Endothelial cell of umbilical vein (primary cell): ENCODE results near the gene RARRES1.

Source experiments
- TF ChIP-seq, protein P1 (sequence below): IDR thresholded peaks from 2 replicates; pipeline ENCODE4 v1.6.1; 2011; ENCODE audit not compliant: insufficient read depth, insufficient read length
- TF ChIP-seq, protein P2 (sequence below), 2 donors: IDR thresholded peaks; 1 replicate in 1 of 2; 2 replicates in 1 of 2; pipeline ENCODE4 v1.5.1; 2011; ENCODE audit warnings: low read length in 2 of 2, mild to moderate bottlenecking in 2 of 2, moderate library complexity in 2 of 2, control low read depth in 1 of 2, inconsistent platforms in 1 of 2, low read depth in 1 of 2; ENCODE audit not compliant: insufficient read depth in 1 of 2; ENCODE audit errors: extremely low read depth in 1 of 2

DNA sequence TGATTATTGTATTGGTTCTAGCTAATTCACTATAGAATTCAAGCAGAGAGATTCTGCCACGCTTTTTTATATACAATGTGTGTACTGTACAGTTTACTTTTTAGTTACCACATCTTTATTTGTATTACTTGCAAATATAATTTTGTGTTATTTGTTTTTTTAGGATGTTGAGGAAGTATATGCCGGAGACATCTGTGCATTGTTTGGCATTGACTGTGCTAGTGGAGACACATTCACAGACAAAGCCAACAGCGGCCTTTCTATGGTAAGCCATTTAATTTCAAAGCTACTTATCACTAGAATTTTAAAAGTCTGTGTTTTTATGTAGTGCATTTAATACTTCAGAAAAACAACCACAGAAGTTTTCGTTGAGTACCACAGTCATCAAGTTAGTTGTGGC, 71.5 kb downstream of the RARRES1 start:
- TF ChIP-seq, protein P1, sequence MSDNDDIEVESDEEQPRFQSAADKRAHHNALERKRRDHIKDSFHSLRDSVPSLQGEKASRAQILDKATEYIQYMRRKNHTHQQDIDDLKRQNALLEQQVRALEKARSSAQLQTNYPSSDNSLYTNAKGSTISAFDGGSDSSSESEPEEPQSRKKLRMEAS: no peak
- TF ChIP-seq, protein P2, sequence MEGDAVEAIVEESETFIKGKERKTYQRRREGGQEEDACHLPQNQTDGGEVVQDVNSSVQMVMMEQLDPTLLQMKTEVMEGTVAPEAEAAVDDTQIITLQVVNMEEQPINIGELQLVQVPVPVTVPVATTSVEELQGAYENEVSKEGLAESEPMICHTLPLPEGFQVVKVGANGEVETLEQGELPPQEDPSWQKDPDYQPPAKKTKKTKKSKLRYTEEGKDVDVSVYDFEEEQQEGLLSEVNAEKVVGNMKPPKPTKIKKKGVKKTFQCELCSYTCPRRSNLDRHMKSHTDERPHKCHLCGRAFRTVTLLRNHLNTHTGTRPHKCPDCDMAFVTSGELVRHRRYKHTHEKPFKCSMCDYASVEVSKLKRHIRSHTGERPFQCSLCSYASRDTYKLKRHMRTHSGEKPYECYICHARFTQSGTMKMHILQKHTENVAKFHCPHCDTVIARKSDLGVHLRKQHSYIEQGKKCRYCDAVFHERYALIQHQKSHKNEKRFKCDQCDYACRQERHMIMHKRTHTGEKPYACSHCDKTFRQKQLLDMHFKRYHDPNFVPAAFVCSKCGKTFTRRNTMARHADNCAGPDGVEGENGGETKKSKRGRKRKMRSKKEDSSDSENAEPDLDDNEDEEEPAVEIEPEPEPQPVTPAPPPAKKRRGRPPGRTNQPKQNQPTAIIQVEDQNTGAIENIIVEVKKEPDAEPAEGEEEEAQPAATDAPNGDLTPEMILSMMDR (IDR thresholded peaks at IDR 0.05; ENCODE audit: extremely low read depth in 1 of 2, insufficient read depth in 1 of 2, low read depth in 1 of 2, low read length in 2 of 2): no peak
